Panc1 (cell line): ENCODE results near the gene ANXA6. TPM values are rescaled to one million over a fixed set of nuclear protein-coding genes. Genes with fewer than 3 reads are reported as not detected.

ENCODE experiments used
- ATAC-seq: fragments of 200-7000 bp; cut with Tn5 transposase; 2 replicates; pipeline ENCODE4 v1.9.1; 2020; ENCODE audit warnings: mild to moderate bottlenecking, moderate library complexity
- BruUV-seq: library from RNA; stranded (reverse); fragments of 400-500 nt; replicated peaks from 2 replicates; lab custom pipeline; 2021; lab: Mats Ljungman, UMichigan
- CTCF ChIA-PET: fragments of 300-600 bp; sonication (Branson Sonifier 250); formaldehyde crosslinking; loops from one replicate; lab custom pipeline; 2022; ENCODE audit warnings: antibody characterized with exemption; lab: Charles Lee
- POLR2A ChIA-PET: fragments of 300-600 bp; sonication (Branson Sonifier 250); formaldehyde crosslinking; loops from one replicate; lab custom pipeline; 2022; ENCODE audit warnings: antibody characterized with exemption; lab: Charles Lee
- DNase-seq: peaks from one replicate; pipeline ENCODE4 v3.0.0-alpha.2; 2010; ENCODE audit warnings: low read depth, low spot score
- H3K27ac ChIP-seq: 2 replicates; pipeline ENCODE4 v1.5.1; 2011; ENCODE audit warnings: mild to moderate bottlenecking, low read length, inconsistent platforms
- H3K27me3 ChIP-seq: fragments of 200-500 bp; sonication (Bioruptor generic); 2 replicates; pipeline ENCODE4 v1.6.0; 2014; ENCODE audit warnings: low read length, inconsistent platforms; ENCODE audit not compliant: control insufficient read depth, insufficient read depth
- H3K36me3 ChIP-seq: fragments of 200-500 bp; sonication (Bioruptor generic); 2 replicates; pipeline ENCODE4 v1.5.1; 2014; ENCODE audit warnings: inconsistent platforms, mild to moderate bottlenecking, low read length, moderate library complexity; ENCODE audit not compliant: control insufficient read depth, insufficient read depth
- H3K4me1 ChIP-seq: 2 replicates; pipeline ENCODE4 v1.5.1; 2011; ENCODE audit warnings: inconsistent platforms, mild to moderate bottlenecking, low read length, moderate library complexity; ENCODE audit not compliant: control insufficient read depth, insufficient read depth
- H3K4me3 ChIP-seq, 2 experiments: 2 replicates each; pipeline ENCODE4 v1.5.1; 2011 to 2012; ENCODE audit warnings: low read depth in 2 of 2, low read length in 2 of 2, mild to moderate bottlenecking in 2 of 2, inconsistent platforms in 1 of 2, moderate library complexity in 1 of 2
- H3K9me3 ChIP-seq: fragments of 200-500 bp; sonication (Bioruptor generic); 2 replicates; pipeline ENCODE4 v1.5.1; 2014; ENCODE audit warnings: low read depth, mild to moderate bottlenecking, inconsistent platforms, low read length, moderate library complexity; ENCODE audit not compliant: control insufficient read depth, insufficient read depth
- POLR2AphosphoS5 ChIP-seq: IDR thresholded peaks from 2 replicates; pipeline ENCODE4 v1.6.1; 2012; ENCODE audit warnings: mild to moderate bottlenecking, low read depth, low read length, moderate library complexity
- SIN3A ChIP-seq: IDR thresholded peaks from 2 replicates; pipeline ENCODE4 v1.6.1; 2012; ENCODE audit warnings: low read depth, mild to moderate bottlenecking, low read length, moderate library complexity, borderline replicate concordance; ENCODE audit not compliant: insufficient read depth
- TCF7L2 ChIP-seq: IDR thresholded peaks from 2 replicates; pipeline ENCODE4 v1.6.1; 2011; ENCODE audit warnings: mild to moderate bottlenecking, low read depth, low read length, inconsistent platforms
- in situ Hi-C: cut with HindIII; loops from 2 replicates; pipeline ENCODE4 v1.10.0; 2016; ENCODE audit warnings: low sequenced_read_pairs, low pct_unique_long_range_greater_than_20kb
- intact Hi-C: fragments of 100-400 bp; cut with micrococcal nuclease; formaldehyde crosslinking; loops from one replicate; pipeline ENCODE4 v1.10.0; 2022; ENCODE audit not compliant: unreplicated experiment
- total RNA-seq: library from RNA; stranded (reverse); gene quantifications from one replicate; pipeline ENCODE4 v1.2.1, GENCODE V29; 2021; ENCODE audit not compliant: unreplicated experiment
- TF ChIP-seq, protein P1 (sequence below): fragments of 450-650 bp; IDR thresholded peaks from 2 replicates; pipeline ENCODE4 v1.5.1; 2017; ENCODE audit warnings: mild to moderate bottlenecking
- TF ChIP-seq, protein P2 (sequence below), 2 experiments: IDR thresholded peaks; 2 replicates each; pipeline ENCODE4 v1.6.1; 2011 to 2012; ENCODE audit warnings: low read depth in 2 of 2, control low read depth in 1 of 2, low read length in 1 of 2, mild to moderate bottlenecking in 1 of 2, moderate library complexity in 1 of 2; ENCODE audit not compliant: insufficient read depth in 1 of 2

Gene ANXA6
- total RNA-seq, 1 experiment from 2014 or later, result 60.0 TPM

DNA sequence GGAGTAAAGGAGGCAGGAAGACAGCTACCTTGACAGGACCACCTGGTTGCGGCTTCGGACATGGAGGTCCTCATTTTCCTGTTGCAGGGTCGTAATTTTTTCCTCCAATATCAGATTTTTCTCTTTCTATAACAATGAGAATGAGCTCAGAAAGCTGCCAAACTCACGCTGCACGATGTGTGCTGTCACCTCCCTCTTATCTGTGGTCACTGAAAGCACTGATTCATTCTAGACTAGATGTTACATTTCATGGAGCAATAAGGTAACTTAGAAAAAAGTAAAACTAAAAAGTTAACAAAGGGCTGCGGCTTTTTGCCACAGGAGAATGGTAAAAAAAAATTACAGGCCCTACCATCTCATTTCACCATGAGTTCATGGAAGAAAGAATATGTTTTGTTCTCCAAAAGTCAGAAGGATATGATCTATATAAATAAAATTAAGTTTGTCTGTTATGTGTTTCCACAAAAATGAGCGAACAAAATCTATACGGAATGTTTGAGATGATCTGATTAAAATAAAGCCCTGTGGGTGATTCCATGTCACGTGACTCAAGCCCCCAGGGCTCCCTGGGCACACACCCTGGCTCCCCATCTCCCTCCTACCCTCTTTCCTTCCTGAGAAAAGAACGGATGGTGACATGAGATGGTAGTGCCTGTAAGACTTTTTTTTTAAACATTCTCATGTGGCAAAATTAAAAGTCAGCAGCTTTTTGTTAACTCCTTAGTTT, 26.9 kb upstream of the ANXA6 start:
- ATAC-seq (no peak), DNase-seq (no peak)
- ChIA-PET CTCF (no interaction called here), POLR2A (no interaction called here)
- H3K4me1 ChIP-seq, result no peaks in the 10 kb centered on the region
- H3K9me3 ChIP-seq, result peaks cover 7% of the 10 kb centered on the region
- in situ Hi-C loops (no loop called here), intact Hi-C loops (no loop called here)
- H3K4me3 ChIP-seq, result no peak overlapping the region
- H3K27ac ChIP-seq, result no peak overlapping the region
- no TSS peak for BruUV-seq
- no peaks in the 10 kb centered on the region for H3K36me3 ChIP-seq
- no peaks in the 10 kb centered on the region for H3K27me3 ChIP-seq
- TF ChIP-seq POLR2AphosphoS5 (no peak), TCF7L2 (no peak), SIN3A (no peak)
- TF ChIP-seq, protein P1, sequence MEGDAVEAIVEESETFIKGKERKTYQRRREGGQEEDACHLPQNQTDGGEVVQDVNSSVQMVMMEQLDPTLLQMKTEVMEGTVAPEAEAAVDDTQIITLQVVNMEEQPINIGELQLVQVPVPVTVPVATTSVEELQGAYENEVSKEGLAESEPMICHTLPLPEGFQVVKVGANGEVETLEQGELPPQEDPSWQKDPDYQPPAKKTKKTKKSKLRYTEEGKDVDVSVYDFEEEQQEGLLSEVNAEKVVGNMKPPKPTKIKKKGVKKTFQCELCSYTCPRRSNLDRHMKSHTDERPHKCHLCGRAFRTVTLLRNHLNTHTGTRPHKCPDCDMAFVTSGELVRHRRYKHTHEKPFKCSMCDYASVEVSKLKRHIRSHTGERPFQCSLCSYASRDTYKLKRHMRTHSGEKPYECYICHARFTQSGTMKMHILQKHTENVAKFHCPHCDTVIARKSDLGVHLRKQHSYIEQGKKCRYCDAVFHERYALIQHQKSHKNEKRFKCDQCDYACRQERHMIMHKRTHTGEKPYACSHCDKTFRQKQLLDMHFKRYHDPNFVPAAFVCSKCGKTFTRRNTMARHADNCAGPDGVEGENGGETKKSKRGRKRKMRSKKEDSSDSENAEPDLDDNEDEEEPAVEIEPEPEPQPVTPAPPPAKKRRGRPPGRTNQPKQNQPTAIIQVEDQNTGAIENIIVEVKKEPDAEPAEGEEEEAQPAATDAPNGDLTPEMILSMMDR, result no peak
- TF ChIP-seq, protein P2, sequence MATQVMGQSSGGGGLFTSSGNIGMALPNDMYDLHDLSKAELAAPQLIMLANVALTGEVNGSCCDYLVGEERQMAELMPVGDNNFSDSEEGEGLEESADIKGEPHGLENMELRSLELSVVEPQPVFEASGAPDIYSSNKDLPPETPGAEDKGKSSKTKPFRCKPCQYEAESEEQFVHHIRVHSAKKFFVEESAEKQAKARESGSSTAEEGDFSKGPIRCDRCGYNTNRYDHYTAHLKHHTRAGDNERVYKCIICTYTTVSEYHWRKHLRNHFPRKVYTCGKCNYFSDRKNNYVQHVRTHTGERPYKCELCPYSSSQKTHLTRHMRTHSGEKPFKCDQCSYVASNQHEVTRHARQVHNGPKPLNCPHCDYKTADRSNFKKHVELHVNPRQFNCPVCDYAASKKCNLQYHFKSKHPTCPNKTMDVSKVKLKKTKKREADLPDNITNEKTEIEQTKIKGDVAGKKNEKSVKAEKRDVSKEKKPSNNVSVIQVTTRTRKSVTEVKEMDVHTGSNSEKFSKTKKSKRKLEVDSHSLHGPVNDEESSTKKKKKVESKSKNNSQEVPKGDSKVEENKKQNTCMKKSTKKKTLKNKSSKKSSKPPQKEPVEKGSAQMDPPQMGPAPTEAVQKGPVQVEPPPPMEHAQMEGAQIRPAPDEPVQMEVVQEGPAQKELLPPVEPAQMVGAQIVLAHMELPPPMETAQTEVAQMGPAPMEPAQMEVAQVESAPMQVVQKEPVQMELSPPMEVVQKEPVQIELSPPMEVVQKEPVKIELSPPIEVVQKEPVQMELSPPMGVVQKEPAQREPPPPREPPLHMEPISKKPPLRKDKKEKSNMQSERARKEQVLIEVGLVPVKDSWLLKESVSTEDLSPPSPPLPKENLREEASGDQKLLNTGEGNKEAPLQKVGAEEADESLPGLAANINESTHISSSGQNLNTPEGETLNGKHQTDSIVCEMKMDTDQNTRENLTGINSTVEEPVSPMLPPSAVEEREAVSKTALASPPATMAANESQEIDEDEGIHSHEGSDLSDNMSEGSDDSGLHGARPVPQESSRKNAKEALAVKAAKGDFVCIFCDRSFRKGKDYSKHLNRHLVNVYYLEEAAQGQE (IDR thresholded peaks at IDR 0.05; ENCODE audit: insufficient read depth in 1 of 2, low read depth in 2 of 2, low read length in 1 of 2), result no peak

DNA sequence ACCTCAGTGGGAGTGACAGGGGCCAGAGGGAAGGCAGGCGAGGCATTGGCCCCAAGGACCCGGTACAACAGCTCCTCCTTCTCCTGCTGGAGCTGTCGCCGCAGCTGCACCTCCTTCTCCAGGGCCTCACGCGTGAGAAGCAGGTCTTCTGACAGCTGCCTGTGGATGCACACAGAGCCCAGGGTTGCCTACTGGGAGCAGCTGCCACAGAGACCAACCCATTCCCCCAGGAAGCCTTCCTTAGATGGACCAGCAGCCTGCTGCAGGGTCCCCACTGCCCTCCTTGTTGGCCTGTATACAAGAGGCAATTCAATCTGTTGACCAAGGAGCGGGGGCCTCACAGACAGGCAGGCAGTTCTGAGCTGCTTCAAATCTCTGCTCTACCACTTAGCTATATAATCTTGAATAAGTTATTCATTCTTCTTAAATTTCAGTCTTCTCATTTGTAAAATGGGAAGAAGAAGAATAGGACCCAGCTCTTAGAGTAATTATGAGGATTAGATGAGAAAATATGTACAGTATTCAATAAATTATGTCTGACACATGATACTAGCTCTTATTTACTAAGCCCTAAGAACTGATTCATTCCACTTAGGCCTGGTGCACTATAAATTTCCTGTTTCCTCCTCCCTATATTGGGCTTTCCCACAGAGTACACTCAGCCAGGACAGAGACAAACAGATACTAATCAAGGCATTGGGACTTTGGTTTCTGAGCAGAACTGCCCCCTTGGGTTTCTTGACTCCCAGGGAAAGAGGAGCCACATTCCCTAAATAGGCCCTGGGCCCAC, 26.1 kb upstream of the ANXA6 start:
- Histone ChIP-seq H3K4me3 (no peak overlapping the region), H3K9me3 (no peaks in the 10 kb centered on the region), H3K36me3 (no peaks in the 10 kb centered on the region), H3K4me1 (no peaks in the 10 kb centered on the region), H3K27me3 (no peaks in the 10 kb centered on the region), H3K27ac (no peak overlapping the region)
- POLR2A ChIA-PET, result no interaction called here
- intact Hi-C loops (no loop called here), in situ Hi-C loops (no loop called here)
- ATAC-seq (peak; percentile 41; the same call in 1 of the 2 replicates), DNase-seq (no peak)
- CTCF ChIA-PET, result no interaction called here
- no TSS peak for BruUV-seq
- TF ChIP-seq, protein P2 (IDR thresholded peaks at IDR 0.05; ENCODE audit: insufficient read depth in 1 of 2, low read depth in 2 of 2, low read length in 1 of 2), result no peak
- TF ChIP-seq TCF7L2 (no peak), SIN3A (no peak), POLR2AphosphoS5 (no peak)
- TF ChIP-seq, protein P1, result no peak
